Fibroblast of mammary gland (primary cell): ENCODE data around the gene ADH1A.
A peak's percentile ranks its signal among the peaks of the same experiment; 100 is the strongest.

ENCODE experiments used
- DNase-seq: peaks from one replicate; pipeline ENCODE4 v3.0.0-alpha.2; 2010; ENCODE audit warnings: low read depth
- H3K4me3 ChIP-seq: 2 replicates; pipeline ENCODE4 v1.5.1; 2011; ENCODE audit warnings: low read depth, mild to moderate bottlenecking, low read length, moderate library complexity; ENCODE audit not compliant: control insufficient read depth
- TF ChIP-seq, protein P1 (sequence below): conservative IDR thresholded peaks from 2 replicates; pipeline ENCODE4 v1.5.1; 2011; ENCODE audit warnings: low read depth, low read length, inconsistent platforms; ENCODE audit not compliant: control insufficient read depth, insufficient read depth

Gene ADH1A

DNA sequence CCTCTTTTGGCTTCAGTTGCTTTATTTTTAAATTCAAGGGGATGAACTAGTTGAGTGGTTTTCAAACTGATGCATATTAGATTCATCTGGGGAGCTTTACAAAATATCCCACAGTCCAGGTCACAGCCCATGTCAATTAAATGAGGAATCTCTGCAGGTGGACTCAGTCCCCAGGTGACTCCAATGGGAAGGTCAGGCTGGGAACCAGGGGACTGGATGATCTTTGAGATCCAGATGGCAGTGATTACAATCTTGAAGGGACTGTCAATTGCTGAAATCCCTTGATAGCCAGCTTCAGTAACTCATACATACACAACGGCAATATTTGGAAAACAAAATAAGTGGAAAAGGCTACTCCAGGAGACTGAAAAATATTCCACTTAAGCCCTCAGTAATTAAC lies 23.4 kb upstream of the ADH1A start:
- H3K4me3 ChIP-seq = no peak overlapping the region
- TF ChIP-seq, protein P1, sequence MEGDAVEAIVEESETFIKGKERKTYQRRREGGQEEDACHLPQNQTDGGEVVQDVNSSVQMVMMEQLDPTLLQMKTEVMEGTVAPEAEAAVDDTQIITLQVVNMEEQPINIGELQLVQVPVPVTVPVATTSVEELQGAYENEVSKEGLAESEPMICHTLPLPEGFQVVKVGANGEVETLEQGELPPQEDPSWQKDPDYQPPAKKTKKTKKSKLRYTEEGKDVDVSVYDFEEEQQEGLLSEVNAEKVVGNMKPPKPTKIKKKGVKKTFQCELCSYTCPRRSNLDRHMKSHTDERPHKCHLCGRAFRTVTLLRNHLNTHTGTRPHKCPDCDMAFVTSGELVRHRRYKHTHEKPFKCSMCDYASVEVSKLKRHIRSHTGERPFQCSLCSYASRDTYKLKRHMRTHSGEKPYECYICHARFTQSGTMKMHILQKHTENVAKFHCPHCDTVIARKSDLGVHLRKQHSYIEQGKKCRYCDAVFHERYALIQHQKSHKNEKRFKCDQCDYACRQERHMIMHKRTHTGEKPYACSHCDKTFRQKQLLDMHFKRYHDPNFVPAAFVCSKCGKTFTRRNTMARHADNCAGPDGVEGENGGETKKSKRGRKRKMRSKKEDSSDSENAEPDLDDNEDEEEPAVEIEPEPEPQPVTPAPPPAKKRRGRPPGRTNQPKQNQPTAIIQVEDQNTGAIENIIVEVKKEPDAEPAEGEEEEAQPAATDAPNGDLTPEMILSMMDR = no peak
- DNase-seq = no peak

DNA sequence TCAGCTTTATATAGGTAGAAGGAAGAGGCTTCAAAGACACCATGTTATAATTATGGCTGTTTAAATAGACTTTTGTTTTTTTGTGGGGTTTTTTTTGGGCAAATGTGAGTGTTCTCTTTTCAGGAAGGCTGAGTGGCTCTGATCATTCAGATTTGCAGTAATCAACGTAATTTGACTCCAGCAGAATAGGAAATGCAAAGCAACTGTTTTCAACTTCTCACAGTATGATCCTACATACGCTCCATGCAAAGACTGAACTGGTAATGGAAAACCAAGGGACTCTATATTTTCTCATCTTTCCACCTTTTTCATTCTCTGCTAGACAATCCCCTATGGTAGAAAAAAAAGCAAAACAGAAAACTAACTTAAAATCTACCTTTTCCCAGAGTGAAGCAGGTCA lies 19.6 kb upstream of the ADH1A start:
- TF ChIP-seq, protein P1 = no peak
- no peak for DNase-seq
- no peak overlapping the region for H3K4me3 ChIP-seq

DNA sequence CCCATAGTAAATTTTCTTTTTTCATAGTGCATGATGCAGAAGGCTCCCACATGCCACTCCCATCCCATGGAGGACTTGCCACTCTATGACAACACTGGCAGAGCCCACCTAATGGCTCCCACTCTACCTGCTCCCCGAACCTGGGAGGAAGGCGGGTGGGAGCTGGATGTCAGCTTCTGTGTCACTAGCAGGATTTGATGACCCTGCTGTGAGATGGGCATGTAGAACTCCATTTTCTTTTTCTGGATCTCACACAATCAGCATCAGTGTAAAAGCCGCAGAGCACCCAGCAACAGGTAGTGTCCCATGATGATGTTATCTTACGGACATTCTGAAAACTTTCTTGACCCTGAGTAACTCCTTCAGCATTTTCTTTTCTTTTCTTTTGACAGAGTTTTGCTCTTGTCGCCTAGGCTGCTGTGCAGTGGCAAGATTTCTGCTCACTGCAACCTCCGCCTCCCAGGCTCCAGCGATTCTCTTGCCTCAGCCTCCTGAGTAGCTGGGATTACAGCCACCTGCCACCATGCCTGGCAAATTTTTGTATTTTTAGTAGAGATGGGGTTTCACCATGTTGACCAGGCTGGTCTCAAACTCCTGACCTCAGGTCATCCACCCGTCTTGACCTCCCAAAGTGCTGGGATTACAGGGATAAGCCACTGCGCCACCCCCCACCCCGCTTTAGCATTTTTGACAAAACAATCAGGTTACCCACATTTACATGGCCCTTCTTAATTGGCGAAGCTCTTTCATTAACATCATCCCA lies 15.0 kb upstream of the ADH1A start:
- no peak overlapping the region for H3K4me3 ChIP-seq
- DNase-seq = no peak
- TF ChIP-seq, protein P1 = no peak

DNA sequence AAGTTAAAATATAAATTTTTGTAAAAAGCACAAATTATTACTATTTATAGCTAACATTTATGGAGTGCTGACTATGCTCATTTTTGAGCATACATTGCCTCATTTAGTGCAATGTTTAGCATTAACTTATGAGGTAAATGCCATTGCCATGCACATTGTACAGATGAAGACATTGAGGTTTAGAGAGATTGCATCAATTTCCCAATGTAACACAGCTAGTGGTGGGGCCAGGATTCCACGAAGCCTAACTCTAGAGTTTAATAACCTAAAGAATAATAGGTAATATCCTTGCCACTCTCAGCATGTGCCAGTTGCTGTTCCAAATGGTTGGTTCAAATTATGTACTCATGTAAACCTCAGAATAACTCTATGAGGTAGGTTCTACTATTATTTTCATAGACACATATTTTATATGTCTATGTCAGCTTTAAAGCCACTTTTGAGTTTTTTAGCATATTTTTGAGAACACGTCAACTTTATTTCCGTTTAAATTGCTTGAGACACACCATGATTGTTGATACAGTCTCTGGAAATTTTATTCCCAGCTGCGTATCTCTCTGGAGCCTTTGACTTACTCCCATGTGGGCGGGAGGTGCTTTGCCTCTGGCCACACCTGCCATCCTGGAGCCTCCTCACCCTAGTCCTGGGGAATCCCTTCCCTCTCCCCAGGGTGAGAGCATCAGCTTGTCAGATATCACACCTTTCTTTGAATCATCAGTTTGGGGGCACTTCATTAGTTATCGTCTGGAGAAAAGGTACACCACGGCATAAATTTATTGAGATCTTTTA lies 10.8 kb upstream of the ADH1A start:
- DNase-seq = peak; percentile 76
- TF ChIP-seq, protein P1 = no peak

DNA sequence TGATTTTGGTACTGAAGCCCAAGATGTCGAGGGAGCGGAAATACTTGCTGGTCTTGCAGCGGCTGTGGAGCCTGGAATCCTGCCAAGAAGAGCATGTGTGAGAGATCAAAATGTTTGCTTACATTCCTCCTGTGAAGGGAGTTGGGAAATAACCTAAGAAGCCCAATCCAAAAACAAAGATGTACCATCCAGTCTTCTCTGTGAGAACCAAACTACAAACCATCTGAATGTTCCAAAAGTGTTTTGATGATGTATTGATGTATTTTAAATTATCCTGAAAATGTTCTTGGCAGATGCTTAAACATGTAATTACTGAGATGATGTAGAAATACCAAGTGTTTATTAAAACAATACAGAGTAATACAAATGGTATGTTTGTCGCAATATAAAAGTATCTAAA lies 10.1 kb upstream of the ADH1A start:
- H3K4me3 ChIP-seq = no peak overlapping the region
- DNase-seq = peak; percentile 98
- TF ChIP-seq, protein P1 = no peak

More for the DNA sequence above, 10.8 kb upstream of the ADH1A start:
- no peak overlapping the region for H3K4me3 ChIP-seq

DNA sequence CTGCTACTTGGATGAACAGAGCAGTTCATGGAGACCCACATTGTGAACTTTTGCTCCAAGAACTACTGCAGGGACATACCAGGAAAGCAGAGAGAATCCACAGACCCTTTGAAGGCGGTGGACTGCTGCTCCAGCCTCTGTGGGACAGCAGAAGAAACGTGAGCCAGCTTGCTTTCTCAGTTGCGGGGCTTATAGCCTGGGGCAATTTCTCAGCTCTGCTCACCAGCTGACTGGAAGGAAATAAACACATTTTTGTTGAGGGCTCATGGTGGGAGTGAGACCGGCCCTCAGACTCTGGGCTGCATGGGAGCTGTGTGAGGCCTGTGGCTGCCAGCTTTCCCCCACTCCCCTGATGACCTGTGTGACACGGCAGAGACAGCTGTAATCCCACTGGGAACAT lies 2.6 kb upstream of the ADH1A start:
- TF ChIP-seq, protein P1 = no peak
- no peak overlapping the region for H3K4me3 ChIP-seq
- no peak for DNase-seq

DNA sequence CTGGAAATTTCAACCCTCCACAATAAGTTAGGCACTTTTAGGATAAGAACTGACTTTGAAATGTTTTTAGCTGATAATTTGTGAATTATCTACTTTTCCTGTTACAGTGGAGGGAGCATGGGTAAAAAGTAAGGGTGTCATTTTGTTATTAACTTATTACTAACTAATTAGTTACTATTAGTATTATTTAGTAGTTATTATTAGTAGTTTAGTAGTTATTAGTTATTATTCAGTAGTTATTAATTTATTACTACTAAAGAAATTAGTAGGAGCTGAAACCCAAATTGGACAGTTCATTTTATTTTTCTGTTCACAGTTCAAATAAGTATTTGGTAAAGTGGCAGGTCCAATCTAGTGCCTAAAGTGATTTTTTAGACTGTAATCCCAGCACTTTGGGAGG lies 5.4 kb downstream of the ADH1A start:
- H3K4me3 ChIP-seq = no peak overlapping the region
- DNase-seq = no peak
- TF ChIP-seq, protein P1 = no peak
